Stimulated activated CD8-positive, alpha-beta memory T cell treated with anti-CD3 and anti-CD28 coated beads, Interleukin-4, amount 100 ng/mL, for 1 hour (primary cell): ENCODE data around the gene TRAF7.
"Not testable (repeated sequence)": the region's sequence is repeated elsewhere in the genome, so short reads cannot be mapped to it uniquely, and the experiment has no call there.

Source experiments
- DNase-seq, 2 donors: peaks; one replicate each; pipeline ENCODE4 v3.0.0-alpha.2; 2020; ENCODE audit warnings: low read depth in 2 of 2, low spot score in 1 of 2

TRAF7 gene

DNA sequence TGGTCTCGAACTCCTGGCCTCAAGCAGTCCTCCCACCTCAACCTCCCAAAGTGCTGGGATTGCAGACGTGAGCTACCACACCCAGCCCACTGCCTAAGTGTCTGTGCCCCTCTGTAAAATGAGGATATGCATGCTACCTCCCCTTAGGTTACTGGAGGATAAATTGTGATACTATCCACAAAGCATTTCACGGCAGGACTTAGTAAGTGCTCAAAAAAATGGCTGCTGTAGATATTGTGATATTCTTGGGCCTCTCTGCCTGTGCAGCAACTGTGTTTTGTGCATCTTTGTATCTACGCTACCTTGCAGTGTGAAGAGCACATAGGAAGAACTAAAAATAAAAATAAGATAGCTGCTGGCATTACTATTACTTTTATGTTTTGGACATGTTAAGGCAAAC lies 42.7 kb downstream of the TRAF7 start:
- no peak for DNase-seq

DNA sequence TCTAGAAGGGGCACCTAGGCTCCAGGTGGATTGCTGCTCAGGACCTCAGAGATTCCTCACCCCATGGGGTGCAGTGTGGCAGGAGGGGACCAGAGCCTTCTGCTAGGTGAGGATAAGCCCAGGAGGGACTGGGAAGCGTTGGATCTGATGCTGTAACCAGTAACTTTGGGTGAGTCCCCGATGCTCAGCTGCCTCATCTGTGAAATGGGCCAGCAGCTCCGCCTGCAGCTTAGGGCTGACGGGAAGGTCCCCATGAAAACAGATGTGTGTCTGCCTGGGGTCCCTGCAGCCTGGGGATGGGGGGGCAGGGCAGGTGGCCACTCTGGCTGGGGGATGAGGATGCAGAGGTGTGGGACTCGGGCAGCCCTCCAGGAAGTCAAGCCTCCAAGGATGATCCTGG lies 43.5 kb downstream of the TRAF7 start:
- no peak for DNase-seq

DNA sequence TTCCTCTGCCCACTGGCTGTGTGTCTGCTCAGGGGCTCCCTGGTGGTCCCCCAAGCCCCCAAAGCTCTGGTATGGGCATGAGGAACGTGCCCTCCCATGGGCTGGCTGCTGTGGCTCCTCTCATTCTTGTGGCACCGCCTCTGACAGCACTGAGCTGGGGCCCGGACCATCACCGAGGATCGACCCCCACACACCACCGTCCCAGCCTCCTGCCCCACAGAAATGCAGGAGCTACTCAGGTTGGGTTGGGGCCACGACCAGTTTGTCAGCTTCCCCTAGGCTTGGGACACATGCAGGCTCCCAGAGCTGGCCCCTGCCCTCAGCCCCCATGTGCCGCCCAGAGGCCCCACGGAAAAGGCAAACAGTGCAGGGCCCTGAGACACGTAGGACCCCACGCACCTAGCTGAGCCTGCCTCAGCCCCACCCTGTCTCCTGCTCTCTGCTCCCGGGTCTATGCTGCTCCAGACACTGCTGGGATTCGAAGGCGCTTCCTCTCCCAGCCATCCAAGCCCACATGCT lies 44.1 kb downstream of the TRAF7 start:
- DNase-seq = no peak

DNA sequence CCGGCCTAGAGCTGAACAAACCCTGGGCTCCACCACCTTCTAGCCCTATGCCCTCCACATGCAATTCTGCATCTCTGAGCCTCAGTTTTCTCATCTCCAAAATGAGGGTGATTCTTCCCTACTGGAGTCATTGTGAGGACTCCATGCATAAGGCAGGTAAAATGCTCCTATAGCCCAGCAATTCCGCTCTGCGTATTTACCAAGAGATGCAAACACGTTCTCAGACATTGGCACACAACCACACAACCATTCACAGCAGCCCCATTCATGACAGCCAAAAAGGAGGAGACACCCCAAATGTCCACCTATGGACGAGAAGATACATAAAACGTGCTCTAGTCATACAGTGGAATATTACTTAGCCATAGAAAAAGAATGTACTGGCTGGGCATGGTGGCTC lies 44.7 kb downstream of the TRAF7 start:
- no peak for DNase-seq

DNA sequence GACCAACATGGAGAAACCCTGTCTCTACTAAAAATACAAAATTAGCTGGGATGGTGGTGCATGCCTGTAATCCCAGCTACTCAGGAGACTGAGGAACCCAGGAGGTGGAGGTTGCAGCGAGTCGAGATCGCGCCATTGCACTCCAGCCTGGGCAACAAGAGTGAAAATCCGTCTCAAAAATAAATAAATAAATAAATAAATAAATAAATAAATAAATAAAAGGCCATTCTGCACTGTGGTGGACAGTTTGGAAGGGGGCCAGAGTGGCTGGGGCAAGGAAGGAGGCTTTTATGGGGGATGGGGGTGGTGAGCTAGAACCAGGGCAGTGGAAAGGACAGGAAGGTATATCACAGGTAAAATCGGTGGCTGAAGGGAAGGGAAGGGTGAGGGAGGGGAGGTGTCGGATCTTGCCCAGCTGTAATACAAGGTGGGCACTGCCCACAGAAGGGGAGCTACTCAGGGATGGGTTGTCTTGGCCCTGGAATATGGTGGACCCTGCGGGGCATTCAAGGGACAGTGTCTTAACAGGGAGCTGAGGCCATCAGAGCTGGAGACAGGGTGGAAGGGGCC lies 47.6 kb downstream of the TRAF7 start:
- DNase-seq = not testable (repeated sequence)

DNA sequence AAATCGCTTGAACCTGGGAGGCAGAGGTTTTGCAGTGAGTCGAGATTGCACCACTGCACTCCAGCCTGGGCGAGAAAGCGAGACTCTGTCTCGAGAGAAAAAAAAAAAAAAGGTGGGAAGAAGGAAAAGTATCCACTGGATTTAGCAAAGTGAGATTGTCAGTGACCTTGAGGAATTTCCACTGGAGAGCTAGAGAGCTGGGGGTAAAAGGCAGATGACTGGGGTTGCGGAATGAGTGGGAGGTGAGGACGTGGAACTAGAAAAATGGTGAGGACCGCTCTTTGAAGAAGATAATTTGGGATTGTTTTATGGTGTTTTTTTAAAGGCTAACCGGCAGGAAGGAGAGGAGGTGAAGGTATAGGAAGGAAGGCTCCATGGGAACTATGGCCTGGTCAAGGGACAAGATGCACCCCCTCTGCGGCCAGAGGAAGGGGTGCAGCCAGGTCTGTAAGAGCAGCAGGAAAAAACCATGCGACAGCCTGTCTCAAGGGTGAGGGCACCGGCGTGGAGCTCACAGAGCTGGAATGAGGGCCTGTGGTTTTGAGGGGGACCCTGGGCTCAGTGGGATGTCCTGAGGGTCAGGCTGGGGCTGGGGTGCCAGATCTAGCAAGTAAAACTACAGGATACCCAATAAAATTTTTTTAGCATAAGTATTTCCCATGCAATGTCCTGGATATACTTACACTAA lies 49.0 kb downstream of the TRAF7 start:
- no peak for DNase-seq

DNA sequence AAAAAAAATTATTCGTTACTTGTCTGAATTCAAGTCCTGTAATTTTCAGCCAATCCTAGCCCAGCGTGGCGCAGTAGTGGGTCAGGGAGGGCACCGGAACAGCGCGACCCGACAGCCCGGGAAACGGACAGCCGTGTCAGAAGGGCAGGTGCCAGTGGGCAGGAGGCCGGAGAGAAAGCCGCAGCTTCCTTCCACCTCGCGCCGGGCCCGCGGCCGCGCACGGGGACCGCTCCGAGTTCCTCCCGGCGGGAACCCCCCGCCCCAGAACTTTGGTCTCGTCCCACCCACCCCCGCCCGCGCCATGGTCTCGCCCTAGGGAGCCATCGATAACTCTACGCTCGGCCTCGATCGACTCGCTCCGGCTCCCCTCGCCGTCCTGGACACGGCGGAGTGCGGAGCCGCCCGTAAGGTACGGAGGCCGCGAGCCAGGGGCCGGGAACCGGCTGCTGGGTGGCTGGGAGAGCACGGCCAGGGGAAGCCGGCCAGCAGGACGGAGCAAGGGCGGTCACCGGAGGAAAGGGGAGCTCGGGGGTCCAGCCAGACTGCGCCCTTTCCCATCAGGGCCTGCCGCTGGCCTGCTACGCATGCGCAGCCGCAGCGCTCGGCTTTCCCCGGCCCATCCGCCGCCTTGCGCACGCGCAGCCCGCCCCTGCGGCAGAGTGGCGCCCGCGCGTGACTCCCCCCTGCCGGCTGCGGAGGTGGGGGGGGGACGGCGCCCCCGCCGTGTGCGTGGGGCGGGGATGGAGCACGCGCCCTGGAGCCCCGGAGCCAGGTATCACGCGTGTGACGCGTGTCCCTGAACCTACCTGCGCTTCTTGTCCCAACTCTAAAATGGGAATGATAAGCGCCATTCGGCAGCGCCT lies 49.8 kb downstream of the TRAF7 start, which contains the start of gene MLST8:
Gene MLST8, plus strand, starts transcription at position 351 of the 863 bp plus-strand sequence. CDS start 632 bp downstream, outside the sequence.
- peak; percentile 71 to 82 for DNase-seq

DNA sequence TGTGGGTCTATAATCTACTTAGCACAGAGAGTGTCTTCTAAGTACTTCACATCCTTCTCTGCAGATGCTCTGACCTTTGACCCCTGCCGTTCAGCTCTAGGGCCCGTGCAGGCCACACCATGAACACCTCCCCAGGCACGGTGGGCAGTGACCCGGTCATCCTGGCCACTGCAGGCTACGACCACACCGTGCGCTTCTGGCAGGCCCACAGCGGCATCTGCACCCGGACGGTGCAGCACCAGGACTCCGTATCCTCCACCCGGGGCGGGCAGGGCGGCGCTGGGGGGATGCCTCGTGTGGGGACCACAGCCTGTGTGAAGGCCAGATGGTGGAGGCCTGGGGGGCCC lies 50.4 kb downstream of the TRAF7 start:
- no peak for DNase-seq

DNA sequence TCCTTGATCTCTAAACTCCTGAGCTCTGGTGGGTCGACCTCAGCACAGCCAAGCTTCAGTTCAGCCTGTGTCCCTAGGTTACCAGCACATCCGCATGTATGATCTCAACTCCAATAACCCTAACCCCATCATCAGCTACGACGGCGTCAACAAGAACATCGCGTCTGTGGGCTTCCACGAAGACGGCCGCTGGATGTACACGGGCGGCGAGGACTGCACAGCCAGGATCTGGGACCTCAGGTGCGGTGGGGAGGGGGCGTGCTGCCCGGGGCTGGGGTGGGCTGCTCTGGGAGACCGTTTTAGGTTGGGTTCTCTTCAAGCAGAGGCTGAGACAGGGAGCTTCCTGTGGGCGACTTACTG lies 50.8 kb downstream of the TRAF7 start:
- DNase-seq = no peak

DNA sequence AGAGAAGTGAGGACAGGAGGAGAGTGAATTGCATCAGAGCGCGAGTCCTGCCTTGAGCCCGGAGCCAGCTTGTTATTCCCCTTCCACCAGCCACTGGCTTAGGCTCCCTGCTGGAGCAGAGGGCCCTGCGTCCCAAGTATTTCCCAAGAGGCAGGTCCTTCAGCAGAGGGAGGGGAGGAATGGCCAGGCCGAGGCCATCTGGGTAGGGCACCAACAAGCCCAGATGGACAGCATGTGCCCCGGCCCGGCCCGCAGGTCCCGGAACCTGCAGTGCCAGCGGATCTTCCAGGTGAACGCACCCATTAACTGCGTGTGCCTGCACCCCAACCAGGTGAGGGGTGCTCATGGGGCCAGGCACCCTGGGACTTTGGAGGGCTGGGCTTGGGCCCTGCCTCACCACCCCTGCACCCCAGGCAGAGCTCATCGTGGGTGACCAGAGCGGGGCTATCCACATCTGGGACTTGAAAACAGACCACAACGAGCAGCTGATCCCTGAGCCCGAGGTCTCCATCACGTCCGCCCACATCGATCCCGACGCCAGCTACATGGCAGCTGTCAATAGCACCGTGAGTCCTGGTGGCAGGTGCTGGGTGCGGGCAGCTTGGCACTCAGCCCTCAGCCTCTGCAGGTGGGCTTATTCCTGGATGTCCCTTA lies 51.3 kb downstream of the TRAF7 start:
- DNase-seq = no peak

DNA sequence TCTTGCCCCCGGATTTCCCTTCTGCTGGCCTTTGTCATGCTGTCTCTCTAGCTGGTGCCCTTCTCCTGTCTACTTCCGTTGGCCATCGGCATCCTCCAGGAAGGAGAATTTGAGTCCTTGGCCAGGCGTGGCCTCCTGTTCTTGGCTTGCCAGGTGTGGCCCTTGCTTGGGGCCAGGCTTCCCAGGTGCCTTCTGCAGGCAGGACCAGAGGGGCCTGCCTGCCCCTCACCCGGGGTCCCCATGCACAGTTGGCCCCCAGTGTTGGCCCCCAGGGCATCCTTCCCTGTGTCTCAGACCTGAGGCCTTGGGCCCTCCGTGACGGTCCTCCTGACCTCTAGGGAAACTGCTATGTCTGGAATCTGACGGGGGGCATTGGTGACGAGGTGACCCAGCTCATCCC lies 52.3 kb downstream of the TRAF7 start:
- no peak for DNase-seq

DNA sequence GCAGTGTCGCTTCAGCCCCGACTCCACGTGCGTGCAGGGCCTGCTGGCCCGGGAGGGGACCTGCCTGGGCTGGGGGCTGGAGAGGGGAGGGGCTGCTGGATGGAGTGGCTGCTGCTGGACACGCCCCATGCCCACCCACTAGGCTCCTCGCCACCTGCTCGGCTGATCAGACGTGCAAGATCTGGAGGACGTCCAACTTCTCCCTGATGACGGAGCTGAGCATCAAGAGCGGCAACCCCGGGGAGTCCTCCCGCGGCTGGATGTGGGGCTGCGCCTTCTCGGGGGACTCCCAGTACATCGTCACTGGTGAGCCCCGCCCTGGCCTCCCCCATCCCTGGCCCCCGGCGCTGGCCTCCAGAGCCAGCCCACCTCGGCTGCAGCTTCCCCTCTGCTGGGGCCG lies 52.7 kb downstream of the TRAF7 start:
- no peak for DNase-seq

DNA sequence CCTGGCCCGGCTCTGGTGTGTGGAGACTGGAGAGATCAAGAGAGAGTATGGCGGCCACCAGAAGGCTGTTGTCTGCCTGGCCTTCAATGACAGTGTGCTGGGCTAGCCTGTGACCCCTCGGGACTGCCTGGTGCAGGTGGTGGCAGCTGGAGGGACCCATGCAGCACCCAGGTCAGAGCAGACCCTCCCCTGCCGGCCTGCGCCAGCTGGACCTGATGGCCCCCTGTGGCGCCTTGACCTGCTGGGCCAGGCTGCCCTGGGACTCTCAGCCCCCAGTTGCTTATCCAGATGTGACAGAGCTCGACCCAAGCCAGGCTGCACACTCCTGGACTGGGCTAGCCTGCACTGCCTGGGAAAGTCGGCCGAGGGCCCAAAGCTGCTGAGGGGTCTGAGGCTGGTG lies 53.2 kb downstream of the TRAF7 start:
- DNase-seq = no peak

DNA sequence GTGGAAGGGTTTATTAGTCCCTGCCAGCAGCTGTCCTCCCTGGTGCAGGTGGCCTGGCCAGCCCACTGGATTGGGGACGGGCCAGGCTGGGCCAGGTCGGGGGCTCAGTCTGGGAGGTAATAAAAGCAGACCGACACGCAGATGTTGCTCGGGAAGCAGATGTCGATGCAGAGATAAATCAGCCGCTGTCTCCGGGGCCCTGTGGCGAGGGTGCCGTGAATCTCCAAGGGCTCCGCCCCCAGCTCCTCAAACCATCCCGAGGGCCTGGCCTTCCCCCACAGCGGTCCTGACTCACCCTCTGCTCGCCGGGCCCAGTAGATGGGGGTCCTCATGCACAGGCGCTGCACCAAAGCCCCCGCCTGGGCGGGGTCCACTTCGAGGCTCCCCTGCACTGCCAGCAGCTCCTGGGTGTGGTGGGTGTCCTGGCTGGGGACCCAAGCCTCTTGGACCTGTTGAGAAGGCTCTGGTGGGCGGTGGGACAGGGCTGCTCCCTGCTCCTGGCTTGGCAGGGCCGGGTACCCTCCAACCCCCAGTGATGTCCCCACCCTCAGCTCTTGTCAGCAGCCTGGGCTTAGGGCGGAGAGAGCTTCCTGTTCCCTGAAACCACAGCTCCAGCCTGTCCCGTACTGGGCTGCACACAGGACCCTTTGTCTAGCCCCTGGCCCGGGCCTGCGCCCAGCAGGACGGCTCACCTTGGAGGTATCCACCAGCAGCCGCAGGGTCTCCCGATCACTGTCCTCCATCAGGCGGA lies 53.9 kb downstream of the TRAF7 start:
- DNase-seq = no peak

DNA sequence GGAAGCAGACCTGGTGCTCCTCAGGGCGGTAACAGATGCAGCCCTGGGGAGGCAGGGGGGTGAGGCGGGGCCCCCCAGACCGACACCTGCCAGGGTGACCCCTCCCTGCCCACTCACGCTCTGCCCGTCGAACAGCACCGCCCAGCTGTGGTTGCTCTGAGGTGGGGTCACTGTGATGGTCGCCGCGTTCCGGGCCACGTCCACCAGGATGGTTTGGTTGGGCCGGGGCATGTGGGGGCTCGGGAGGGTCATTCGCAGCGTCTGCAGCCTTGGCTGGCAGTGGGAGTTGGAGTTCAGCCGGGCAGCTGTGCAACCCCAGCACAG lies 54.4 kb downstream of the TRAF7 start:
- no peak for DNase-seq

DNA sequence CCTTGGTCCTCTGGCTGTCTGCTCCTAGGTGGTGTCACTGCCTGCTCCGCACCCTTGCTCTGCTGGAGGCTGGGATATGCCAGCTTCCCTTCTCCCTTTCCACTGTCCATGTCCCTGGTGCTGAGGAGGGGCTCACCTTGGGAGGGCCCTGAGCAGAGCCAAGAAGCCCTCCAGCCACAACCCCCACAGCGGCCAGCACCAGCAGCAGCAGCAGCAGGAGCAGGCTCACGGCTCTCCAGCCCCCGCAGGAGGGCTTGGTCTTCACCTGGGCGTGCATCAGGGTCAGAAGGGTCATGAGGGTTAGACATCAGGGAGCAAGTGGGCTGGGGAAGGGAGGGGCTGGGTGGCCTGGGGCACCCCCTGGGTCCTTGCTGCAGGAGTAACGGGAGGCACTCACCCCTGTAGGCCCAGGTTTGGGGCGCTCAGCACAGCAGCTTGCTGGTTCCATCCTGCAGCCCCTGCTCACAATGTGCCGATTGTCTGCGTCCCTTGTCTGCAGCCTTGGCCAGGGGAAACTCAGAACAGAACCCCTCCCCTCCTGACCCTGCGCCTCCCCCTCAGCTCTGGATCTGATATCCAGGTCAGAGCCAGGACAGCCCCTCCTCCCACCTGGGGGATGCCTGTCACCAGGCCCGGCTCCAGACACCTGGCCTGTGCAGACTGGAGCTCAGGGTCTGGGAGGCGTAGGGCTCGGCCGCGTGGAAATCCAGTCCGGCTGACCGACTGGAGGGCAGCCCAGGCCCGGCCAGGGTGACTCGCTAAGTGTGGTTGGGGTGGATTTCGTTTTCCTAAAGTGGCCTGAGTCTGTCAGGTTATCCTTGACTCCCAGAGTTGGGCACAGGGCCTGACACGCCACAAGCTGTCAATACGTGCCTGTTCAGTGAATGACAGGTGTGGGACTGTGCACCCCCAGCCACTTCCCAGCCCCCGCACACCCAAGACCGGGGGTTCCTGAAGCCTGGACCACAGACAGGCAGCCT lies 55.1 kb downstream of the TRAF7 start, which contains the start of gene BRICD5:
Gene BRICD5, minus strand, starts transcription at position 478 of the 980 bp plus-strand sequence. Its CDS starts 30 bp downstream, at position 448.
- no peak for DNase-seq

DNA sequence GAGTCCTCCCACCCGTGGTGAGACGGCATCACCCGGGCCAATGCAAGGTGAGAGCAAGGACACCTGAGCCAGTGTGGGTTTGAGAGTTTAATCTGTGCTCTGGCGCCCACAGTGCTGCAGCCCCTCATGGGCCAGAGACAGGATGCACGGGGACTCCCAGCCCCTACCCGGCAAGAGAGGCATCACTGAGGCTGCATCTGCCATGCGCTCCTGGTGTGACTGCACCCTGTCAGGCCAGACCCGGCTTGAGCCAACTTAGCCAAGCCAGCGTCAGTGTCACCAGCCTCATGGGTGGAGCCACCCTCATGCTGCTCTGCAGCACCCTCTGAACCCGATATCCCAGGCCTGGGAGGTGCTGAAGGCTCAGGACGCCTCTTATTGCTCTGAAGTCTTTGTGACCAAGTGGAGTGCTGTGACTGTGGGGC lies 56.4 kb downstream of the TRAF7 start:
- DNase-seq = no peak

DNA sequence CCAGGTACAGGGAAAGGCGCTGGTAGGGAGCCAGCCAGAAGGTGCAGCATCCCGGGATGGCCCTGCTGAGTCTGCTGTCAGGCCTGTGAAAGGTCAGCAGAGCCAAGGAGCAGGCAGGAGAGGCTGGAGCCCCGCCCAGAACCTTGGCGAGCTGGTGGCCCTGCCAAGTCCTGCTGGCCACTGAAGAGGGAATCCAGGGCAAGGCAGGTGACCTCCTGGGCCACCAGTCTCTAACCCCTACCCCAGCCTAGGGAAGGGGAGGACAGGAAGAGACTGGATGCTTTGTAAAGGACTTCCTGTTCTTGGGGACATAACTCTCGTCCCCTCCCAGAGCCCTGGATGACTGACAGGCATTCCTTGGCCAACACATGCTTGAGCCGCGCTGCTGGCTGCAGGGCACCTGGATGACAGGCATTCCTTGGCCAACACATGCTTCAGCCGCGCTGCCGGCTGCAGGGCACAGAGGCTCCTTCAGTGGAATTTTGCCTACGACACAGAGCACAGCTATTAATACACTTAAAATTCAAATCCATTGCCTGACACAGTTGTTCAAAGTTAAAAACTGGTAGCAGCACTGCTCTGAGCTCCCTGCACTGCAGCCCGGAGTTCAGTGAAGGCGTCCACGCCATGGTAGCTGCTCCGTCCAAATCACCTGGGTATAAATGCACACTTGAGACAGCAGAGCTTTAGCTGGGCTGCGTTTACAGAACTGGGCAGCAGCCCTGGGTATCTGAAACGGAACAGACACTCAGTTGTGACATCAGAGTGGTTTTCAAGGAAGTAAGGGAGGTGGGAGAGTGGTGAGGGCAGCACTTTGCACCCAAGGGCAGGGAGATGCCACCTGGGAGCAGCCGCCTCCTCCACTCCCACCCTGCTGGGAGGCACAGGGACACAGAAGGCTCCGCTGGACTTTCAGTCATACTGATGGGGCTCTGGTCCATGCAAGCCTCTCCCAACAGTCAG lies 57.1 kb downstream of the TRAF7 start:
- DNase-seq = no peak
